Left lung (tissue), 10 donors: ENCODE data around the gene RAPGEF1. TPM values are rescaled to one million over a fixed set of nuclear protein-coding genes. Genes with fewer than 3 reads are reported as not detected.

Experiments
- ATAC-seq: fragments of 200-7000 bp; cut with Tn5 transposase; one replicate; pipeline ENCODE4 v1.9.1; 2020; ENCODE audit warnings: moderate library complexity
- DNase-seq, 4 donors: peaks; one replicate each; pipeline ENCODE4 v3.0.0-alpha.2; 2013 to 2020
- H3K27ac ChIP-seq, 2 donors: fragments of 200-600 bp; sonication (generic) in 1 of 2; one replicate each; pipeline versions ENCODE4 v1.5.0 to v1.8.0; 2020 to 2021
- H3K27me3 ChIP-seq, 2 donors: fragments of 200-600 bp; sonication (generic) in 1 of 2; one replicate each; pipeline versions ENCODE4 v1.5.0 to v1.8.0; 2020 to 2021
- H3K36me3 ChIP-seq, 2 donors: fragments of 200-600 bp; sonication (generic) in 1 of 2; one replicate each; pipeline versions ENCODE4 v1.5.0 to v1.8.0; 2020 to 2021
- H3K4me1 ChIP-seq, 2 donors: fragments of 200-600 bp; one replicate each; pipeline ENCODE4 v1.8.0; 2021
- H3K4me3 ChIP-seq, 2 donors: fragments of 200-600 bp; sonication (generic) in 1 of 2; one replicate each; pipeline versions ENCODE4 v1.5.0 to v1.8.0; 2020 to 2021; ENCODE audit warnings: mild to moderate bottlenecking in 1 of 2
- H3K9me3 ChIP-seq, 2 donors: fragments of 200-600 bp; sonication (generic) in 1 of 2; one replicate each; pipeline versions ENCODE4 v1.5.0 to v1.8.0; 2020 to 2021
- CTCF ChIP-seq, 2 donors: fragments of 200-600 bp; sonication (generic) in 1 of 2; IDR thresholded peaks; one replicate each; pipeline versions ENCODE4 v1.5.0 to v1.8.0; 2021; ENCODE audit warnings: antibody characterized with exemption in 2 of 2
- intact Hi-C, 2 donors: fragments of 100-400 bp; cut with DNase I; formaldehyde crosslinking; loops; one replicate each; pipeline versions ENCODE4 v1.11.2 to v1.14.2; 2022
- polyA plus RNA-seq, 6 donors: library from polyadenylated mRNA; unstranded; fragments of 120-200 nt; gene quantifications; one replicate each; pipeline ENCODE4 v1.2.1, GENCODE V29; 2013; ENCODE audit not compliant: insufficient read length in 6 of 6
- total RNA-seq, 2 donors: library from RNA; stranded (reverse); fragmentation: NEBNext Ultra II Directional; extraction: Animal tissue kit (Norgen Biotek cat#: 25700); gene quantifications; one replicate each; pipeline ENCODE4 v1.2.1, GENCODE V29; 2021
- donor health status: DM: no; HTN: yes; CAD: no.
- donor health status: DM: no; HTN: no; CAD: no.

The RAPGEF1 gene
- total and polyA plus RNA-seq, 8 donors, result 37.5 to 112 (median 45.6) TPM

DNA sequence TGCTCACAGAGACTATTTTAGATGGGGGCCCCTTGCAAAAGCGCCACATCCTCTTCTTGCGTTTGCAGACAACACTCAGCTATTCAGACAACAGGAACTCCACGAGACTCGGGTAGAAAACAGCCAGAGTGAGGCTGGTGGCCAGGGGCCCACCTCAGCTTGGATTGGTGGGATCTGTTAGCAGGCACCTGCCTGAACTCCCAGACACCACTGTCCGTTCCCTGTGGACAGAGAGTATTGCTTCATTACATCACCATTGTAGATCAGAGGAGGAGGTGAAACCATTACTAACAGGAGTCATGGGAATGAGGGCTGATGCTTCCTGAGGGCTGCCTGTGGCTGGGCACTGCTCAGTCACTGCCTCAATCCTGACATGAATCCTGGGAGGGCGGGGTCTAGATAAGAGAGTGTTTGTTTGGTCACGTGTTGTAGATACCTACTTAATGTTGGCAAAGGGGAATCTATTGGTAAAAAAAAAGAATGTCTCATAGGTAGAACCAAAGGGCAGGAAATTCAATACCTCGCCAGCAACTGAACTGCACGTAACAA, 4.4 kb upstream of the RAPGEF1 start:
- no peak overlapping the region for H3K27ac ChIP-seq
- H3K36me3 ChIP-seq, result no peaks in the 10 kb centered on the region
- no peaks in the 10 kb centered on the region for H3K9me3 ChIP-seq
- intact Hi-C loops, result loop anchor here (10.0 kb wide), 2 partner anchors 149 to 249 kb away; no protein-coding TSS in a partner anchor
- no peaks in the 10 kb centered on the region for H3K27me3 ChIP-seq
- DNase-seq (no peak), ATAC-seq (no peak)
- peaks cover 0 to 15% of the 10 kb centered on the region in 2 donors for H3K4me1 ChIP-seq
- no peak for TF ChIP-seq CTCF (IDR thresholded peaks at IDR 0.05)
- H3K4me3 ChIP-seq, result no peak overlapping the region

DNA sequence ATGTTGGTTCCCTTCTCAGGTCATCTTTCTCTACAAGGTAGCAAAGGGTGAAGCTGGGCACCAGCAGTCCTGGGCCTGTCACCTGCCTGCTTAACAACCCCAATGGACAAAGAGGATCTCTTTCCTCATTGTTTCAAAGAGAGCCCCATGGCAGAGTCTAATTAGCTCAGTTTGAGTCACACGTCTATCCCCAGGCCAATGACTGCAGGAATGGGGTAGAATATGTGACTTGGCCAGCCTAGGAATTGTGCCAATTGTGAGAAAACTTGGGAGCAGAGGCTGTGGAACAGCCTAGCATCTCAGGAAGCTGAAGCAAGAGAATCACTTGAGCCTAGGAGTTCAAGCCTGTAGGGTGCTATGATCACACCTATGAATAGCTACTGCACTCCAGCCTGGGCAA, 3.6 kb upstream of the RAPGEF1 start:
- no peak for TF ChIP-seq CTCF (IDR thresholded peaks at IDR 0.05)

GRCh38 chr9:131743096-131743495, 3.2 kb upstream of the RAPGEF1 start:
- DNase-seq (no peak), ATAC-seq (no peak)
- Histone ChIP-seq H3K27ac (no peak overlapping the region), H3K36me3 (no peaks in the 10 kb centered on the region), H3K4me3 (no peak overlapping the region), H3K27me3 (no peaks in the 10 kb centered on the region), H3K9me3 (no peaks in the 10 kb centered on the region), H3K4me1 (peaks cover 0 to 24% of the 10 kb centered on the region in 2 donors)
- no peak for TF ChIP-seq CTCF (IDR thresholded peaks at IDR 0.05)
- intact Hi-C loops, result loop anchor here (10.0 kb wide), 2 partner anchors 148 to 248 kb away; no protein-coding TSS in a partner anchor

More for the DNA sequence above, 3.6 kb upstream of the RAPGEF1 start:
- Histone ChIP-seq H3K27ac (no peak overlapping the region), H3K36me3 (no peaks in the 10 kb centered on the region), H3K27me3 (no peaks in the 10 kb centered on the region), H3K4me3 (no peak overlapping the region), H3K4me1 (peaks cover 0 to 20% of the 10 kb centered on the region in 2 donors), H3K9me3 (no peaks in the 10 kb centered on the region)
- ATAC-seq, result no peak
- intact Hi-C loops, result loop anchor here (10.0 kb wide), 2 partner anchors 149 to 249 kb away; no protein-coding TSS in a partner anchor
- no peak for DNase-seq

DNA sequence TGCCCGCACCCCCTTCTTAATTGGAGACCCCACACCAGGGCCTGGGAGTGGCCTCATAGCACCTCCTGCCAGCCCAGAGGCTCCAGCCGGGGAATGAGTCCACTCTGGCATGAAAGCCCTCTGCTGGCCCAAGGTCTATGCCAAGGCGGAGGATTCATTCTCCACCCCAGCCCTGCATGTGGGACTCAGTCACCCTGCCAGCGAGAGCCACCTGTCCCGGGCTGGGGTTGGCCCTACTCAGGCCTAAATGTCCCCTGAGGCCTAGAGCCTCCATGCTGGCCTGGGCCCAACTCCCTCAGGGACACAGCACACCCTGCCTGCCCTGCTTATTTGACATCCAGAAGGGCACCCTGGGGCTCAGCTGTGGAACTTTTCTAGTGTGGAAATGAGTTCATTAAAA, 1.0 kb upstream of the RAPGEF1 start:
- peaks cover 5 to 42% of the 10 kb centered on the region in 2 donors for H3K4me1 ChIP-seq
- H3K27me3 ChIP-seq, result no peaks in the 10 kb centered on the region
- no peak for DNase-seq
- no peaks in the 10 kb centered on the region for H3K9me3 ChIP-seq
- no peak overlapping the region for H3K4me3 ChIP-seq
- ATAC-seq, result no peak
- no peaks in the 10 kb centered on the region for H3K36me3 ChIP-seq
- no peak for TF ChIP-seq CTCF (IDR thresholded peaks at IDR 0.05)
- intact Hi-C loops, result loop anchor here (2.0 to 10.0 kb wide), 3 partner anchors 146 to 246 kb away; no protein-coding TSS in a partner anchor
- H3K27ac ChIP-seq, result no peak overlapping the region

DNA sequence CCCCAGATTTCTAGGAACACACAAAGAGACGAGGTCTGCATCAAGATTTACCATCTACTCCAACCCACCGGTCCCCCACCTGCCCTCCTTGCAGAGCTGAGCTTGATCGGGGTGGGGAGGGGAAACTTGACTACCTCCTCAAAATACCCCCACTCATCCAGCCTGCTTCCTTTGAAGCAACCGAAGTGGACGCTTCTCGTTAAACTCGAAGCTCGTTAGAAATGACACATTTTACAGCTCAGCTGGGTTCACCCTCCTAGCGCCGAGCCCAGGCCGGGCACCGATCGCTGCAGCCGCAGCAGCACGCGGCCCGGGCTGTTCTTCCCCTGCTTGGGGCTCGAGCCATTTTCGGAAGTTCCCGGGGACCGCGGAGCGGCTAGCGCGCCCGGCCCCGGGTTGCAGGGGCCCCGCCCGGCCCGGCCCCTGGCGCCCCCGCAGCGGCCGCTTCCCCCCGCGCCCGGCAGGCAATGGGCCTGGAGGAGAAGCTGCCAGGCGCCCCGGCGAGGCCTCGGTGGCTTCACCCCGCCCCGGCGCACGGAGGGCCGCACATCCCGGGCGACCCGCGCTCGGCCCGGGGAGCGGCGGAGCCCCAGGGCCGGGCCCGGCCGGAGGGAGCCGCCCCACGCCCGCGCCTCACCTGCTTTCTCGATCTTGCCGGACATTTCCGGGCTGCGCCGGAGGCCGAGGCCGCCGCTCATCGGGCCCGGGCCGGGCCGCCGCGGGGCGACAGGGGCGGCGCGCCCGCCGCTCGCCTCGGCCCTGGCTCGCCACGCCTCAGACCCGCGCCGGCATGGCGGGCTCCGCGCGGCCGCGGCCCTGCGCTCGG, 530 bp downstream of the RAPGEF1 start:
- ATAC-seq (peak; percentile 49), DNase-seq (peak in 1 of 4 donors; percentile 93)
- Histone ChIP-seq H3K27me3 (no peaks in the 10 kb centered on the region), H3K4me1 (peaks cover 6 to 51% of the 10 kb centered on the region in 2 donors), H3K4me3 (peak overlapping the region; percentile 60 to 63), H3K36me3 (no peaks in the 10 kb centered on the region), H3K27ac (peak overlapping the region; percentile 87 to 91), H3K9me3 (no peaks in the 10 kb centered on the region)
- no peak for TF ChIP-seq CTCF (IDR thresholded peaks at IDR 0.05)
- intact Hi-C loops, result no loop called here
